Fibroblast of skin of abdomen (primary cell): ENCODE results near the gene ZFP36L2.
A peak's percentile ranks its signal among the peaks of the same experiment; 100 is the strongest.

Source experiments
- DNase-seq: peaks from one replicate; pipeline ENCODE4 v3.0.0-alpha.2; 2013

Gene ZFP36L2

DNA sequence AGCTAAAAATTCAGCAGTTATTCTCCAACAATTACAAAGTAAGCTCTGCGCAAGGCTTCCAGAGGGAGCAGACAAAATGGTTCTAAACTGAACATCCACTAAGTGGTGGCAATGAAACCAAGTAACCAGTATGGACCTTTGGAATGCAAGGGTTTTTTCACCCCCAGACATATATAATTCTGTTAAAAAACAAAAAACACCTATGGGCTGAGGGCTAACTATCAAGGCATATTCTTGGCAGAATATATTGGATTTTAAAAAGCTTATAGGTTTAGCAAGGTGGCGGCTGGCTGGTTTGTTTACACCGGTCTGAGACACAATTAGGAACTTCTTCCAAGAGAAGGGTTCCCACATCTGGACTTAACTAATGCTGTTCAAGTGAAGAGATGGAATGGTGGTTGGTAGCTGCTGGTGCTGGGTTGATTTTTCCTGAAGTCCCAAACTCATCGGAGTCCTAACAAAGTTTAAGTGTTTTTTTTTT lies 2.8 kb downstream of the ZFP36L2 start:
- DNase-seq = peak; percentile 56

DNA sequence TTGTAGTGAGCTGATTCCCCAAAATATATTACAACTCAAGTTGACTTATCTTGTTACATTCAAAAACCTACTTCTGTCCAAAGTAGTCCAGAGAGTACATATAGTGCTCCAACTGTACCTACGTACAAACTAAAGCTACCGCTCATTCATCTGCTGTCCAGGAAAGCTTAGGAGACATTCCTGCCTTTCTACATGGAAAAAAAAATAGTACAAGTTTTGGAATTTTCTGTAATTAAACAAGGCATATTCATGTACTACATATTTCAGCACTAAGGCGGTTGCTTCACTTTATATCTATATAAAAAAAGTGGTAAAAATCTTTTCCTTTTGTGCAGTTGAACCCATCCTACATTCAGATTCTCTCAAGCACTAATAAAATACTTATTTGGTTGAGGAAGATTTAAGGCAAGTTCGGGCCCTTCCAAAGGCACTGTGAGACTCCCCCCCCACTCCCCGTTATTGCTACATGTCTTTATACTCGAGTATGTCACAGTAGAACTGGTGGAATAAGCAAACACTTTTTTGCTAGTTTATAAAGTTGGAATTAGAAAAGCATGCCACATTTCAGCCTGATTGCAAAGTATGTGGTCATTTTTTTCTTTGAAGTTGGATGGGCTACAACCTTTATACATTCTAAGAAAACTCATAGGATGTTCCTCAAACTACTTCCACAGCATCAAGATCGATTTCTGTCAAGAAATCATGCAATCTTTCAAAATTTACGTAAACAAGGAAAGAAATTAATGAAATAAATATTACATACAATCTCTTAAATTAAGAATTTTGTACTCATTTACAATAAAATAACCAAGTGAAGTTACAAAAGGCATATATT lies 3.7 kb downstream of the ZFP36L2 start:
- DNase-seq = peak; percentile 21

DNA sequence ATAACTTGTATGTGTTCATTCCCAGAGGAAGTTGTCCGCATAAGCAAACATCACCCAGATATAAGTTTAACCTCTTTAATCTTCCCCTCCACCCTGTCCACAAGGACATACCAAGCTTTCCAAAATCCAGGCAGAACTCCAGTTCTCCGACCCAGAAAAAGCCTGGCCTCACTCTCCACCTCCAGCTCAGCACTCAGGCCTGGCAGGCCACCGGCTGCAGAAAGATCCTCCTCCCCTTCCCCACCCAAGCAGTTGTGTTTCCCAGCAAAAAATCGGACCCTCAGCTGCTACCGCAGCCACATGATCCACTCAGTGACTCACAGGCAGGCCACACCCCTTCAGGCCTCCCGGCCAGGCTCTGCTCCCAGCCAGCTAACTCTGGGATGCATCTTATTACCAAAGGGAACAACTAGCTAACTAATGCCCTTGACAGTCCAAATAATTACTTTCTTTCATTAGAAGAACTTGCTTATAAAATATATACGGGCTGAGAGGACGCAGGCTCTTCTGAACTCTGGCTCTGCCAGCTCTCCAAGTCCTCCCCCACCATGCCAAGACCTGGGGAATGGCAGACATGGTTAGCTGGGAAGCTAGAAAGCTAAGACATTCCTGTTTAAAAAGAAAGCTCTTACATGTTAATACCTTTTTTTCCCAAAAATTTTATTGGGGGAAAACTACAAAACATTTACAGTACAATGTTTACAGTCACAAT lies 4.5 kb downstream of the ZFP36L2 start:
- DNase-seq = peak; percentile 97

DNA sequence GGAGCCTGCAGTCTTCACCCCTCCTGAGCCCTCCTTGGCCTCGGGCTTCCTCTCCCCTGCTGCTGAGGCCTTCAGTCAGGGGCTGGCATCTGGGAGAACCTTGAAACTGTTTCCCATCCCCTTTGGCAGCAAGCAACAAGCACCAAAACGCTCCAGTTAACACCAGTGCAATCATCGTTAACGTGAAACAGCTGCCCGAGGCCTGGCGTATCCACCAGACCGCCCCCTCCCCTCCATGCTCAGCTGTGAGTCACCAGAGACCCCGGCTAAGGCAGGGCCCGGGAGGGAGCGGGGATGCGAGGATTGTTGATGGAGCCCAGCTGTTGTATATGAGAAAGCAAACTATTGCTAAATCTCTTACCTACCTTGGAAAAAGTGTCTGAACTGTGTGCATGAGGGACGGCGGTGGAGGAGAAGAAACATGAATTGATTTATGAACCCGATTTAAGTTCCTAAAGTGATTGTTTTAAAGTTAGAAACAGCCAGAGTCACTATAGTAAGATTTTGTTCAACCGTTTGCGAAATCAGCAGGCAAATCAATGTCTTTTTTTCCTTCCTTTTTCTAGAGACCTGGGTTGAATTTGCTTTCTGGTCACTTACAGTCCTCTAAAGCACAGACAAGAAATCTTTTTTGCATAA lies 5.2 kb downstream of the ZFP36L2 start:
- DNase-seq = peak; percentile 97

DNA sequence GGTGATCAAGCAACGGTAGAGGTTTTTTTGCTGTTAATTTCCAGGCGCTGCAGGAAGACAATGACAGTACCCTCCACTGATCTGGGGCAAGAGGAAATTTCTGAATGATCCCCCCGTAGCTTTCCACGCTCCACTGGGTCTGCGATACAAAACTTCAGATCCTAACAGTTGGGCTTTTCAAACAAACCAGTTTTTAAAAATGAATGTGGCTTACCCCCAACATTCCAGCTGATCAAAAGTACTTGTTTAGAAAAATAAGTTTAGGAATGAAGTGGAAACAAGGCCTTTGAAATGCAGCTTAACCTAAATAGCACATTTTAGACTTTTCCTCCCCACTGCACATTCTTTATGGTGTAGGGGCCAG lies 5.7 kb downstream of the ZFP36L2 start:
- no peak for DNase-seq

DNA sequence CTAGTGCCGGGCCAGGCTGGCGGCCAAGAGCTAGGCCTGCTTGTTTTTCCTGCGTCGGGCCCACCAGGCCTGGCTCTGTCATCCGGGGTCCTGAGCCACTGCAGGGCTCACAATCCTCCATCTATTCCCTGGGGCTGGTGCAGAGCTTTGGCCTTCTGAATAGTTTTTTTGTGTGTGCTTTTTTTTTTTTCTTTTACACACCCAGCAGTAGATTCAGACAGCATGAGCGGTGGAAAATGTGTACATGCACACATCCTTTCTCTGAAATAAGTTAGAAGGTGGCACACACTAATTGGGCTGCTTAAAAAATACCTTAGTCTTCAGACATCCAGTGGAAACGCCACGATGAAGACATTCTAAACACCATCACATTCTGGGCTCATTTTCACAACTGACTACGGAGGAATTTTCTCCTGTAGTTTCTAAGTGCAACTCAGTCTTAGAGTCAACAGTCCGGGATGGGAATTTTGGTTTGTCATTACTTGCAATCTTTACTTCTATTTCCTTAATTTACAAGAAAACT lies 6.1 kb downstream of the ZFP36L2 start:
- DNase-seq = peak; percentile 26

DNA sequence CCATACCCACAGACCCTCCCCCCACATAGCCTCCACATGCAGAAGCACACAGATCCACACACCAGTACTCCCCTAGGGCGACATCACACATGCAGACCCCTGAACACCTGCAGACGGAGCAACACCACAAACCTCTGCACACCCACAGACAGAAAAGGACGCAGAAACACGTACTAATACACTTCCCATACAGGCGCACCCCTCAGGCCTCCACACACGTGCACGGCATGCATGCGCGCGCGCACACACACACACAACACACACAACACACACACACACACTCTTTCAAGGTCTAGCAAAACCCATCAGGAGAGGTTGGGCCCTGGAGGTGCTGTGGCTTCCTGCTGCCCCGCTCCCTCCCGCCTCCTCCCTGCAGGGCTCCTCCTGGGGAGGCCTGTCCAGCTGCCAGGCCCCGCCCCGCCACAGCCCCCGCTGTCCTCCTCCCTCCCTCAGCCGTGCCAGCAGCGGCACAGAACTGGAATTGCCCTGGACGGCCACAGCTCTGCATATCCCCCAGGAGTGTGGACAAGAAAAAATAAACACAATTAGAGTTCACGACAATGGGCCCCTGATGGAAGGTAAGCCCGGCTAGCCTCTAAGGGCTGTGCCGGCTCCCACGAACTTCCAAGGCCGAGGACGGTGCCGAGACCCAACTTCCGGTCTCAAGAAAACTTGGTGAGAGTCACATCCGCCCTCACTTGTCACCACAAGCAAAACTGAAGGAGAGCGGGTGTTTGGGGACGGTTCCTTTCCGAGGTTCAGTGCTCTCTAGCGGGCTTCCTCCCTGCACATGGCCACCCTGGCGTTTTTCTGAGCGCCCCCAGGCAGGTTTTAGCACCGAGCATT lies 6.8 kb downstream of the ZFP36L2 start:
- DNase-seq = peak; percentile 76

DNA sequence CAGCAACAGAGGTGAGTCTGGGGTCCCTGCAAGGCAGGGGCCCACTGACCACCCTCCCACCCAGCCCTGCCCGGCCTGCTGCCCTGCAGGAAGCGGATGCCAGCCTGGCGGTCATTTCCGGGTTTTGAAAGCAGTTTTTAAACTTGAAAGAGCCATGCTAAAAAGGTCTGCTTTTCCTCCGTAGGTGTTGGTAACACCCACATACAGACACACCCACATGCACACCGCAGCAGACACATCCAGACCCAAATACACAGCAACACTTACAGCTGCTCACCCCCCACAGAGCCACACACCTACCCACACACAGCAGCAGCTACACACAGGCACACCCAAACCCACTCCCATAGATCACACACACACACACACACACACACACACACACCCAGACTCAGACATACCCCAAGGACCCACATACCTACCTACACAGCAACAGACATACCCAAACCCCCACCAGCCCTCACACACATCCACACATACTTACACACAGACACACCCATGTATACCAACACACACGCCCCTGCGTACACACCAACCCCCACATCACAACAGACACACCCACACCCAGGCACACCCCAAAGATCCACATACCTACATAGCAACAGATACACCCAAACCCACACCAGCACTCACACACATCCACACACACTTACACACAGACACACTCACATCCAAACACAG lies 7.6 kb downstream of the ZFP36L2 start:
- DNase-seq = no peak

DNA sequence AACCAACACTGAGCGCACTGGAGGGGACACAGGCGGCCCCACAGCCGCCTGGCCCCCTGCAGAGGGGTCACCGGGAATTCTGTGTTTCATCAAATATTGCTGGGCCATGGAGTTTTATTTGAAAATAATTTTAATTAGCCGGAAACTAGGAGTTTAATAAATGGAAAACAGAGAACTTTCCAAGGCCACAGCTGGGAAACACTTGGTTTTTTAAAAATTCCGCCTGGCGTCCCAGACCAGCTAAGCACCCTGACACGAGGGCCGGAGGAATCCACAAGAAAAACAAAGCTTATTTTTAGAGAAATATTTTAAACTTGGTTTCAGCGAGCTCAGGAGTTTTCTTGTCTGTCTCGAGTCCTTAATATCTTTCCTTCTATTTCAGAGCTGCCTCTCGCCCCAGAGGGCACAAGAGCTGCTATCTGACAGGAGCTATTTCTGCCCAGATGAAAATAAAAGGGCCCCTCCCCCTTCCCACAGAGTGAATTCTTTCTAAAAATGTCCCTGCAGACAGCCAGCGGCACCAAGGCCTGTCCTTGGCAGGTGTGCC lies 8.2 kb downstream of the ZFP36L2 start:
- peak; percentile 39 for DNase-seq

DNA sequence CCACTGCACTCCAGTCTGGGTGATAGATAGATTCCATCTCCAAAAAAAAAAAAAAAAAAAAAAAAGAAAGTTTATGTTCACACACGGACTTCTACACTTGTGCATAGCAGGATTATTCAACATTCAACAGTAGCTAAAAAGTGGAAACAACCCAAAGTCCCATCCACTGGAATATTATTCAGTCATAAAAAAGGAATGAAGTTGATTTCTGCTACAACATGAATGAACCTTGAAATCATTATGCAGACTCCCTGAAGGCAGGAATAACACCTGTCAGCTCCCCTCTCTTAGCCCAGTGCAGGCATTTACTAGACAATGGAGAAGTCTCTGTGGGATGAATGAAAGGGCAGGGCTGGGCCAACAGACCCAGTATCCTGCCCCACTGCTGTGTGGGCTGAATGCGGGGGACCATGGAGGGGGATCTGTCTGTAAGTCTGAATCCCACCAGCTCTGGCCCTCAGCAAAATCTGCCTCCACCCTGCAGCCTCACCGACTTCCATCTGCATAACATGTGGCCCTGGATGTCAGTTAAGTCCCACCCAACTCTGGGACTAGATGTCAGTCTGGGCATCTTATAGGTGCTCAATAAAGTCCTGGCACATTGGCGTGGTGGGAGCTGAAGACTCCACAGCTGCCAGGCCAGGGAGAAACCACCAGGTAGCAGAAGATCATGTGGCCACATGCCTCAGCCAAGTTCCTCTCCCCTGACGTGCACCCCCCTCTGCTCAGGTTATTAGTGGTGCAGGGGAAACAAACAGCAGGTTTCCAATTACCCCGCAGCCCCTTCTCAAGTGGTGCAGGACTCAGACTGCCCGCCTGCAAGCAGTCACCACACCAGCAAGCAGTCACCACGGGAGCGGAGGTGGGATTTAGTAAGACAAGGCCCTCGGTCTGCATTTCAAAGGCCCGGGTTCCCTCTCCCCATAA lies 8.9 kb downstream of the ZFP36L2 start:
- no peak for DNase-seq

DNA sequence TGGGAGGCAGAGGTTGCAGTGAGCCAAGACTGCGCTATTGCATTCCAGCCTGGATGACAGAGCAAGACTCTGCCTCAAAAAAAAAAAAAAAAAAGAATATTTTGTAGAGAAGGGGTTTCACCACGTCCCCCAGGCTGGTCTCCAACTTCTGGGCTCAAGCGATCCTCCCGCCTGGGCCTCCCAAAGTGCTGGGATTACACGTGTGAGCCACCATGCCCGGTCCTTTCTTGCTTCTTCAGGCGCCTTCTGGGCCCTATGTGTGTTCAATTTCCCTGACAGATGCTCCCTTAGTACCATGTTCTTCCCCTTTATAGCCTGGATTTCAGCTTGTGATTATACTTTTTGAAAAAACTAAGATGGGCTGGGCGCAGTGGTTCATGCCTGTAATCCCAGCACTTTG lies 9.8 kb downstream of the ZFP36L2 start:
- no peak for DNase-seq

DNA sequence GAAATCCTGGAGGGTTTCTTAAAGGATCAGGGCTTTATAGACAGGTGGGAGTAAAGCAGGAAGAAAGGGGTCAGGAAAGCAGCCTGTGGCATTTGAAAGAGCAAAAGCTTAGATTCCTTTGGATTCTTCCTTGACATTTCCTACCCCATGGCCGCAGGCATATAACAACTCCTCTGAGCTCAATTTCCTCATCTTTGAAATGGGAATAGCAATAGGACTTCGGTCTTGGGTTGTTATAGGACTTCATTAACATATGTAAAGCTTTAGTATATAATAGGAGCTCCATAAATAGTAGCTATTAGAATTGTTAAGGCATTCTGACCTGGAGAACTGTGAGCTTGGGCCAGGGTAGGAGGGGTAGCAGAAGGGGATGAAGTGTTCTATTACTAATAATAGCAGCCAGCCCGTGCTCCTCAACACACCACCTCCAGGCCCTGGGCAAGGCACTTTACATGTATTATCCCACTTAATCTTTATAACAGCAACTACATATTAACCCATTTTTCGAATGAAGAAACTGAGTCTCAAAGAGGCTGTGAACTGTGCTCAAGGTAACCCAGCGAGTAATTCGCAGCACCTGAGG lies 10.6 kb downstream of the ZFP36L2 start:
- no peak for DNase-seq

DNA sequence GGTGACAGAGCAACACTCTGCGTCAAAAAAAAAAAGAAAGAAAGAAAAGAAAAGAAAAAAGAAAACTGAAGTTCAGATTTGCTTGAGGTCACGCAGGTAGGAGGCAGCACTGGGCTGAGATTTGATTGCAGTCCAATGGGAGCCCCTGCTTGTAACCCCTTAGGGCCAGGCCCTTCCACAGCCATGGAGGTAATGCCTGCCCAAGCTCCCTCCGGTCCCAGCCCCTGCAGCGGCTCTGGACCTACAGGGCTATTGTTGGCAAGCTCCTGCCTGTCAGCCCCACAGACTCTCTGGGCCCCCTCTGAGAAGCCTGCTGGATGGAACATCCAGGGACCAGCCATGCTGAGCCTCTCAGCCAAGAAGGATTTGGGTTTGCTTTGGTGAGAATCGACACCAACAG lies 12.2 kb downstream of the ZFP36L2 start:
- no peak for DNase-seq

DNA sequence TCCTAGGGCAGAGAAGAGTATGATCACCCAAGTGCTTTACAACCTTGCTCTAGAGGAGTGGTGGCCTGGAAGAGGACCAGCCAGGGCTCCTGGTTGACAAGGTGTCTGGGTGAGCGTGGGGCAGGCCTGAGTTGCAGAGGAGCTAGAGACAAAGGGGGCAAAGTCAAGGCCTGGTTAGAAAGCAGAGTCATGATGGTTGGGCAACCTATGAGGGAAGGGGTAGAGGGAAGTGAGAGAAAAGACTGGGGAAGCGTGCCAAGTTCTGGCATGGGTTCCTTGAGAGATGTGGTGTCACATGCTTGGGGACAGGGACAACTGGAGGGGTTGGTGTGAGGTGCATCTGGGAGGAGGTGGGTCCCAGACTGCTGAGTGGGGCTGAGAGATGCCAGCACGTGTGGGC lies 13.5 kb downstream of the ZFP36L2 start:
- no peak for DNase-seq

DNA sequence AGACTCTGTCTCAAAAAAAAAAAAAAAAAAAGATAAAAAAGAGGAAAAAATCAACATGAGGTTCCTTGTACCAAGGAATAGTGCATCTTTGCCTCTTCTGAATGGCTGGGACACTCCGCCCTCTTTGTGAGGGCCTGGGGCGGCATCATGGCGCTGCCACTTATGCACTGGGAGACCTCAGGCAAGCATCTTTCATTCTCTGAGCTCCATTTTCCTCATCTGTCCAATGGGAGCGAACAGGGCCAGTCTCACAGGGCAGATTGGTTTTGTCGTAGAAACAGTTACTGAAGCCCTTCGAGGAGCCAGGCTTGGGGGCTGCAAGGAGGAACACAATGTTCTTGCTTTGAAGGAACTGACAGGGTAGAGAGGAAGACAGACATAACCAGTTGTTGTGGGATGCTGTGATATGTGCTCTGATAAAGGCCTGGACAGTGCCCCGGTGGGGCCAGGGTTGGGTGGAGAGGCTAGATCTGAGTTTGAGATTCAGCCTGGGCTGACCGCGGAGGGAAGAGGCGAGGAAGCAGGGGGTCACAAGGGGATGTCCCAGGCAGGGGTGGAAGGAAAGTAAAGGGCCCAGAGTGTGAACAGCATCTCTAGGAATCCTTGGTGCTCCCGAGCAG lies 14.1 kb downstream of the ZFP36L2 start:
- DNase-seq = no peak

DNA sequence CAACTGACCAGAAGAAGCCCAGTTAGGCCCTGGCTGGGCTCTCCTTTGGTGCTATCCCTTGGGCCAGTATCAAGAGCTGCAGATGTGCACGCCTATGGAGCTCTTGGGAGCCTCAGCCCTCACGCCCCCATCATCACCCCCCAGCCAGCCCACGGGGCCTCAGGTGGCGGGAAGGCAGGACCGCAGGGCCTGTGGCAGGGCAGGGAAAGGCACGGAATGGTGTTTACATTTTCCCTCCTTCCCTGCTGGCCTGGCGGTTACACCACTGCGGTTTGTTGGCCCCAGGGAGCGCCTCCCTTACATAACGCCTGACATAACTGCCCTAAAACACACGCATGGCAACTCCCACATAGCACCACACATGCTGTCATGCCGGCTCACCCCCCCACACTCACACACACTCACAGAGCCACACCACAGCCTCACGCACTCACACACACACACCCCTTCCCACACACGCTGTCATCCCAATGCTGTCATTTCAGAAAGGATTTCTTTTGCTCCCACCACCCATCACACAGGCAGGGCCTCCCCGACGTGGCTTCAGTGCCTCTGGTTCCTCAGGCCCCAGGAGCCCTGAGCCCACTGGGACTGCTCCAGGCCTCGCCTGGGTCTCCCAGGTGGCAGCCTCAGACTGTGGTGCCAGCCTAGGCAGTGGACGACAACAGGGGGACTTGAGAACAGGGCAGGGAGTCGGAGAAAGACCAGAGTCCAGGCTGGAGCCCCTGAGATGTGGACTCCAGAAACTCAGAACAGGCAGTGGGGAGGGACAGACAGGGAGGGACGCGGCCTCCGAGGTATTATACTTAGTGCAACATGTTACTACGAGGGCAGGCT lies 15.7 kb downstream of the ZFP36L2 start:
- peak; percentile 89 for DNase-seq

DNA sequence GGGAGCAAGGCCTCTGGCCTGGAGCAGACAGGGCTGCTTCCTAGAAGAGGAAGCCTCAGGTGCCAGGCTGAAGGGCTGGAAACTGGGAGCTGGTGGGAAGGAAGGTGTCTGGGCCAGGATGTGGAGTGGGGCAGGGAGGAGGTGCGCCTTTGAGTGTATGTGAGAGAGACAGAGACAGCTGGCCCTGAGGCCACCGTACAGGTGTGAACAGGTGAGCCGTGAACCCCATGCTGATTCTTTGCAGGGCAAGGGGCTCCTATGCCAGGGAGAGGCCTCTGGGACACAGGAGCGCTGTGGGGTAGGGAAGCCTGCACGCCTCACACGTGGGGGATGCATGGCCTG lies 16.3 kb downstream of the ZFP36L2 start:
- DNase-seq = no peak

DNA sequence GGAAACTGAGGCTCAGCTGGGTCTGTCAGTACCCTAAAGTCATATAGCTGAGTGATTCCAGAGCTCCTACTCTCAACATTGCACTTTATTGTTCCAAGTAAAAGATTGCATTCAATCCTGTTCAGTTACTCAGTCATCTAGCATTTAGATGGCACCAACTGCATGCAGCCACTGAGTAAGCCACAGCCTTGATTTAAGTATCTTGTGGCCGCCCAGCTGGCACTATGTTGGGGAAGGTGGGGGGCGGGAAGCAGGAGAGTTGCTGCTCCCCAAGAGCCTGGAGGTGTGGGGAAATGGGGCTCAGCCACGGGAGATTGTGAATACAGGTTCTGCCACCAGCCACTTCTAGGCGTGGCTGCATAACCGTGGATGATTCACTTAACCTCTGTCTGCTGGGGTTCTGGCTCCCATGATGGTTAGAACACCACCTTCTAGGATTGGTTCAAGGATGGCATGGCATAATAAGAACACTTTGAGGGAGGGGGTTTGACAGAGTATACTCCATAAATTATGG lies 17.1 kb downstream of the ZFP36L2 start:
- DNase-seq = no peak
